HepG2 (cell line): ENCODE data around the gene KANSL1L. TPM values are rescaled to one million over a fixed set of nuclear protein-coding genes. Genes with fewer than 3 reads are reported as not detected.

Experiments used
- ATM ChIP-seq: fragments of 450-650 bp; IDR thresholded peaks from 2 replicates; pipeline ENCODE4 v1.7.1; 2017; ENCODE audit warnings: mild to moderate bottlenecking, borderline replicate concordance
- EEA1 ChIP-seq: sonication (generic); formaldehyde crosslinking; IDR thresholded peaks from 2 replicates; pipeline ENCODE4 v1.5.1; 2020; ENCODE audit warnings: mild to moderate bottlenecking, missing genetic modification reagents, borderline replicate concordance
- ERF ChIP-seq: IDR thresholded peaks from 2 replicates; pipeline ENCODE4 v1.6.1; 2018; ENCODE audit warnings: missing biosample characterization, missing genetic modification reagents
- KAT7 ChIP-seq: IDR thresholded peaks from 2 replicates; pipeline ENCODE4 v1.6.1; 2018; ENCODE audit warnings: borderline replicate concordance, missing compliant biosample characterization
- KDM4B ChIP-seq: sonication (generic); formaldehyde crosslinking; IDR thresholded peaks from 2 replicates; pipeline ENCODE4 v1.4.0; 2020; ENCODE audit warnings: missing genetic modification reagents
- KLF13 ChIP-seq: sonication (generic); formaldehyde crosslinking; IDR thresholded peaks from 2 replicates; pipeline ENCODE4 v1.4.0; 2020; ENCODE audit warnings: mild to moderate bottlenecking, missing genetic modification reagents
- MEIS2 ChIP-seq: sonication (generic); formaldehyde crosslinking; IDR thresholded peaks from 2 replicates; pipeline ENCODE4 v1.9.0; 2021; ENCODE audit warnings: mild to moderate bottlenecking, missing genetic modification reagents
- TSC22D2 ChIP-seq: sonication (generic); formaldehyde crosslinking; IDR thresholded peaks from 2 replicates; pipeline ENCODE4 v1.5.1; 2020; ENCODE audit warnings: missing genetic modification reagents, mild to moderate bottlenecking, borderline replicate concordance
- U2AF2 ChIP-seq: fragments of 200-400 bp; formaldehyde crosslinking; IDR thresholded peaks from 2 replicates; pipeline ENCODE4 v1.6.1; 2017; ENCODE audit warnings: low read depth, mild to moderate bottlenecking, low read length
- ZNF598 ChIP-seq: sonication (generic); formaldehyde crosslinking; IDR thresholded peaks from 2 replicates; pipeline ENCODE4 v1.5.1; 2020; ENCODE audit warnings: mild to moderate bottlenecking, missing genetic modification reagents, borderline replicate concordance
- ZNF607 ChIP-seq: sonication (generic); formaldehyde crosslinking; IDR thresholded peaks from 2 replicates; pipeline ENCODE4 v1.5.1; 2020; ENCODE audit warnings: missing genetic modification reagents, mild to moderate bottlenecking, borderline replicate concordance
- ZSCAN29 ChIP-seq: sonication (generic); formaldehyde crosslinking; conservative IDR thresholded peaks from 2 replicates; pipeline ENCODE4 v1.4.0; 2020; ENCODE audit warnings: mild to moderate bottlenecking, missing genetic modification reagents
- polyA plus RNA-seq, 8 experiments: library from polyadenylated mRNA; depleted of rRNA in 3 of 8; stranded (reverse) in 7 of 8; unstranded in 1 of 8; fragments of >200 nt; fragmentation: Illumina TruSeq in 4 of 8; extraction: Trizol in 4 of 8; gene quantifications; 2 replicates each; pipeline versions ENCODE4 v1.2.1 to v1.2.3, GENCODE V29; 2011 to 2016; ENCODE audit warnings: low read depth in 4 of 8, missing spikeins in 1 of 8, mixed read lengths in 1 of 8; ENCODE audit not compliant: insufficient read depth in 1 of 8
- total RNA-seq, 5 experiments: library from RNA; depleted of rRNA; stranded (reverse); fragments of >200 nt; fragmentation: Illumina TruSeq; extraction: Trizol; gene quantifications; 2 replicates each; pipeline ENCODE4 v1.2.3, GENCODE V29; 2016; ENCODE audit warnings: low read depth in 1 of 5
- TF ChIP-seq, protein P1 (sequence below): sonication (generic); formaldehyde crosslinking; IDR thresholded peaks from 2 replicates; pipeline ENCODE4 v1.4.0; 2020; ENCODE audit warnings: mild to moderate bottlenecking, missing genetic modification reagents, borderline replicate concordance
- TF ChIP-seq, protein P2 (sequence below): sonication (generic); IDR thresholded peaks from 2 replicates; pipeline ENCODE4 v1.6.1; 2016; ENCODE audit warnings: low read depth, borderline replicate concordance
- TF ChIP-seq, protein P3 (sequence below): sonication (generic); formaldehyde crosslinking; IDR thresholded peaks from 2 replicates; pipeline ENCODE4 v1.5.1; 2020; ENCODE audit warnings: mild to moderate bottlenecking, missing genetic modification reagents, borderline replicate concordance
- TF ChIP-seq, protein P4 (sequence below): sonication (generic); formaldehyde crosslinking; IDR thresholded peaks from 2 replicates; pipeline ENCODE4 v1.4.0; 2020; ENCODE audit warnings: missing genetic modification reagents

KANSL1L gene
- total and polyA plus RNA-seq, 2 of the 13 experiments (the other 11 are each of a cell fraction or from before 2014, with no cell fraction given): 5.4 to 10.3 TPM

DNA sequence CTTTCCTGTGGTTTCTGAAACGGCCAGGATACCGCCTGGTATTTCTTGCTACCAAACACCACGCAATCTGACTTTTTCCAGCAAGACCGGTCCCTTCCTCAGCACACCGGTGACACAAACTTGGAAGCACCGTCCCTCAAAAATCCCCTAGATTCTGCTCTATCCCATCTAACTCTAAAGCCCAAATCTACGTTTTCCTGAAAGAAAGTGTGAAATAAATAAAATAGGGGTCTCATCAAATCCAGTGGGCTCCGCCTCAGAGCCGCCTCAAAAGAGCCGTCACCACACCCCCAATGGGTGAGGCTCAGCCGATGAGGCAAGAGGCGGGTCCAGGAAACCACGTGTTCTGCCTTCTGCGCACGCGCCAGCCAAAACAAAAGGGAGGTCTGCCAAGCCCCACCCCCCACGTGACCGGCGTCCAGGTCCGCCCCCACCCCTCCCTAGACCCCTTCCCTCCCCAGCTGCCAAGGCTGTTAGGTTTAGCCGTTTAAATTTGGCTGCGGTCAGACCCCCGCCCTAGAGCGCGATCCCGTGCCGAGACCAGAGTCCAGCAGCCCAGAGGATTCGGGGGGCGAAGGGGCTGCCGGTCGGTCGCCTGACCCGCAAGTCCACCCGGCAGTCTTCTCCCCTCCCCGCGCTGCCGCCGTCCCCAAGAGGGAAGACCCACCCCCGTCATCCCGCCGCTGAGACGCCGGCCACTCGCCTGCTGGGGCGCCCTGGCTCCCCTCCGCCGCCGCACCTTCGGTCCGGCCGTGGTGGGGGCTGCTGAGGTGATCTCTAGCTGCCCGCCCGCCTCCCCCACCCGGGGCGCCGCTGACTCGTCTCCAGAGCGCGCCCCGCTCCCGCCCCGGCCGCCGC, 534 bp downstream of the KANSL1L start (continued):
- TF ChIP-seq, protein P1, sequence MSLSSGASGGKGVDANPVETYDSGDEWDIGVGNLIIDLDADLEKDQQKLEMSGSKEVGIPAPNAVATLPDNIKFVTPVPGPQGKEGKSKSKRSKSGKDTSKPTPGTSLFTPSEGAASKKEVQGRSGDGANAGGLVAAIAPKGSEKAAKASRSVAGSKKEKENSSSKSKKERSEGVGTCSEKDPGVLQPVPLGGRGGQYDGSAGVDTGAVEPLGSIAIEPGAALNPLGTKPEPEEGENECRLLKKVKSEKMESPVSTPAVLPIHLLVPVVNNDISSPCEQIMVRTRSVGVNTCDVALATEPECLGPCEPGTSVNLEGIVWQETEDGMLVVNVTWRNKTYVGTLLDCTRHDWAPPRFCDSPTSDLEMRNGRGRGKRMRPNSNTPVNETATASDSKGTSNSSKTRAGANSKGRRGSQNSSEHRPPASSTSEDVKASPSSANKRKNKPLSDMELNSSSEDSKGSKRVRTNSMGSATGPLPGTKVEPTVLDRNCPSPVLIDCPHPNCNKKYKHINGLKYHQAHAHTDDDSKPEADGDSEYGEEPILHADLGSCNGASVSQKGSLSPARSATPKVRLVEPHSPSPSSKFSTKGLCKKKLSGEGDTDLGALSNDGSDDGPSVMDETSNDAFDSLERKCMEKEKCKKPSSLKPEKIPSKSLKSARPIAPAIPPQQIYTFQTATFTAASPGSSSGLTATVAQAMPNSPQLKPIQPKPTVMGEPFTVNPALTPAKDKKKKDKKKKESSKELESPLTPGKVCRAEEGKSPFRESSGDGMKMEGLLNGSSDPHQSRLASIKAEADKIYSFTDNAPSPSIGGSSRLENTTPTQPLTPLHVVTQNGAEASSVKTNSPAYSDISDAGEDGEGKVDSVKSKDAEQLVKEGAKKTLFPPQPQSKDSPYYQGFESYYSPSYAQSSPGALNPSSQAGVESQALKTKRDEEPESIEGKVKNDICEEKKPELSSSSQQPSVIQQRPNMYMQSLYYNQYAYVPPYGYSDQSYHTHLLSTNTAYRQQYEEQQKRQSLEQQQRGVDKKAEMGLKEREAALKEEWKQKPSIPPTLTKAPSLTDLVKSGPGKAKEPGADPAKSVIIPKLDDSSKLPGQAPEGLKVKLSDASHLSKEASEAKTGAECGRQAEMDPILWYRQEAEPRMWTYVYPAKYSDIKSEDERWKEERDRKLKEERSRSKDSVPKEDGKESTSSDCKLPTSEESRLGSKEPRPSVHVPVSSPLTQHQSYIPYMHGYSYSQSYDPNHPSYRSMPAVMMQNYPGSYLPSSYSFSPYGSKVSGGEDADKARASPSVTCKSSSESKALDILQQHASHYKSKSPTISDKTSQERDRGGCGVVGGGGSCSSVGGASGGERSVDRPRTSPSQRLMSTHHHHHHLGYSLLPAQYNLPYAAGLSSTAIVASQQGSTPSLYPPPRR: peak; percentile 25; the same call in 1 of the 2 replicates
- no peak; the same call in 1 of the 2 replicates for TF ChIP-seq KAT7
- 0 out of 2 replicates have a peak, but pooled peaks have one; percentile 9 for TF ChIP-seq KDM4B (CRISPR knock-in tag)
- peak; percentile 38; the same call in 1 of the 2 replicates for TF ChIP-seq ZSCAN29 (CRISPR knock-in tag)
- 0 out of 2 replicates have a peak, but pooled peaks have one; percentile 16 for TF ChIP-seq U2AF2
- TF ChIP-seq, protein P2, sequence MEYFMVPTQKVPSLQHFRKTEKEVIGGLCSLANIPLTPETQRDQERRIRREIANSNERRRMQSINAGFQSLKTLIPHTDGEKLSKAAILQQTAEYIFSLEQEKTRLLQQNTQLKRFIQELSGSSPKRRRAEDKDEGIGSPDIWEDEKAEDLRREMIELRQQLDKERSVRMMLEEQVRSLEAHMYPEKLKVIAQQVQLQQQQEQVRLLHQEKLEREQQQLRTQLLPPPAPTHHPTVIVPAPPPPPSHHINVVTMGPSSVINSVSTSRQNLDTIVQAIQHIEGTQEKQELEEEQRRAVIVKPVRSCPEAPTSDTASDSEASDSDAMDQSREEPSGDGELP: peak; percentile 13; the same call in 1 of the 2 replicates
- no peak for TF ChIP-seq KLF13 (CRISPR knock-in tag)
- no peak for TF ChIP-seq EEA1 (CRISPR knock-in tag)
- no peak; the same call in 1 of the 2 replicates for TF ChIP-seq TSC22D2 (CRISPR knock-in tag)
- TF ChIP-seq ZNF607 (CRISPR knock-in tag): 0 out of 2 replicates have a peak, but pooled peaks have one; percentile 14
- TF ChIP-seq ZNF598 (CRISPR knock-in tag): 0 out of 2 replicates have a peak, but pooled peaks have one; percentile 21
- TF ChIP-seq MEIS2 (CRISPR knock-in tag): peak; percentile 72; the same call in 1 of the 2 replicates
- no peak for TF ChIP-seq ATM
- TF ChIP-seq, protein P3, sequence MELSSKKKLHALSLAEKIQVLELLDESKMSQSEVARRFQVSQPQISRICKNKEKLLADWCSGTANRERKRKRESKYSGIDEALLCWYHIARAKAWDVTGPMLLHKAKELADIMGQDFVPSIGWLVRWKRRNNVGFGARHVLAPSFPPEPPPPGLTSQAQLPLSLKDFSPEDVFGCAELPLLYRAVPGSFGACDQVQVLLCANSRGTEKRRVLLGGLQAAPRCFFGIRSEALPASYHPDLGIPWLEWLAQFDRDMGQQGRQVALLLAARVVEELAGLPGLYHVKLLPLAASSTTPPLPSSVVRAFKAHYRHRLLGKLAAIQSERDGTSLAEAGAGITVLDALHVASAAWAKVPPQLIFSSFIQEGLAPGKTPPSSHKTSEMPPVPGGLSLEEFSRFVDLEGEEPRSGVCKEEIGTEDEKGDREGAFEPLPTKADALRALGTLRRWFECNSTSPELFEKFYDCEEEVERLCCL (CRISPR knock-in tag): no peak
- TF ChIP-seq, protein P4, sequence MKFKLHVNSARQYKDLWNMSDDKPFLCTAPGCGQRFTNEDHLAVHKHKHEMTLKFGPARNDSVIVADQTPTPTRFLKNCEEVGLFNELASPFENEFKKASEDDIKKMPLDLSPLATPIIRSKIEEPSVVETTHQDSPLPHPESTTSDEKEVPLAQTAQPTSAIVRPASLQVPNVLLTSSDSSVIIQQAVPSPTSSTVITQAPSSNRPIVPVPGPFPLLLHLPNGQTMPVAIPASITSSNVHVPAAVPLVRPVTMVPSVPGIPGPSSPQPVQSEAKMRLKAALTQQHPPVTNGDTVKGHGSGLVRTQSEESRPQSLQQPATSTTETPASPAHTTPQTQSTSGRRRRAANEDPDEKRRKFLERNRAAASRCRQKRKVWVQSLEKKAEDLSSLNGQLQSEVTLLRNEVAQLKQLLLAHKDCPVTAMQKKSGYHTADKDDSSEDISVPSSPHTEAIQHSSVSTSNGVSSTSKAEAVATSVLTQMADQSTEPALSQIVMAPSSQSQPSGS (CRISPR knock-in tag): no peak
- TF ChIP-seq ERF: peak; percentile 84; the same call in 1 of the 2 replicates
